SK-N-SH (cell line): ENCODE measurements around the gene TRIM49B. TPM values are rescaled to one million over a fixed set of nuclear protein-coding genes. Genes with fewer than 3 reads are reported as not detected.
"Not testable (repeated sequence)": the region's sequence is repeated elsewhere in the genome, so short reads cannot be mapped to it uniquely, and the experiment has no call there.

Experiments used
- CTCF ChIA-PET: fragments of 300-600, 350-600 bp; formaldehyde crosslinking; extraction: SDS; loops from one replicate; lab custom pipeline; 2021; lab: Yijun Ruan, JAX
- POLR2A ChIA-PET: fragments of 350-600 bp; sonication (Branson Sonifier 250); formaldehyde crosslinking; extraction: SDS; loops from one replicate; lab custom pipeline; 2020; ENCODE audit warnings: antibody characterized with exemption, inconsistent platforms; lab: Yijun Ruan, JAX
- DNase-seq: peaks from one replicate; pipeline ENCODE4 v3.0.0; 2012
- H2AFZ ChIP-seq: fragments of 200-600 bp; sonication (generic); 2 replicates; pipeline ENCODE4 v1.8.1; 2016; ENCODE audit warnings: antibody characterized with exemption, mild to moderate bottlenecking, low read depth
- H3F3A ChIP-seq: fragments of 200-600 bp; sonication (generic); replicated peaks from 2 replicates; pipeline ENCODE3; 2016; ENCODE audit warnings: antibody characterized with exemption, mild to moderate bottlenecking; ENCODE audit not compliant: insufficient read depth
- H3K27ac ChIP-seq, 2 experiments: fragments of 200-500 bp in 1 of 2; fragments of 200-600 bp in 1 of 2; sonication (Bioruptor generic) in 1 of 2; sonication (generic), shearing (Covaris generic) in 1 of 2; 2 replicates each; pipeline versions ENCODE4 v1.5.1 to v1.6.1; 2014 to 2016; ENCODE audit warnings: low read depth in 2 of 2, inconsistent platforms in 1 of 2, low read length in 1 of 2, mild to moderate bottlenecking in 1 of 2, mixed read lengths in 1 of 2
- H3K27me3 ChIP-seq: fragments of 200-600 bp; sonication (generic), shearing (Covaris generic); 2 replicates; pipeline ENCODE4 v1.6.1; 2016; ENCODE audit warnings: mixed run types; ENCODE audit not compliant: insufficient read depth
- H3K36me3 ChIP-seq, 2 experiments: fragments of 200-500 bp in 1 of 2; fragments of 200-600 bp in 1 of 2; sonication (Bioruptor generic) in 1 of 2; sonication (generic) in 1 of 2; replicated peaks in 1 of 2; 2 replicates each; pipeline versions ENCODE3 to v1.5.1; 2014 to 2016; ENCODE audit warnings: low read length in 1 of 2, mild to moderate bottlenecking in 1 of 2; ENCODE audit not compliant: insufficient read depth in 2 of 2, control insufficient read depth in 1 of 2
- H3K4me1 ChIP-seq, 2 experiments: fragments of 200-500 bp in 1 of 2; fragments of 200-600 bp in 1 of 2; sonication (Bioruptor generic) in 1 of 2; sonication (generic), shearing (Covaris generic) in 1 of 2; 2 replicates each; pipeline versions ENCODE4 v1.5.1 to v1.6.1; 2014 to 2016; ENCODE audit warnings: low read depth in 1 of 2, low read length in 1 of 2, mixed run types in 1 of 2; ENCODE audit not compliant: insufficient read depth in 2 of 2, control insufficient read depth in 1 of 2
- H3K4me2 ChIP-seq: fragments of 200-600 bp; sonication (generic), shearing (Covaris generic); 2 replicates; pipeline ENCODE4 v1.6.1; 2017; ENCODE audit warnings: mixed run types
- H3K4me3 ChIP-seq, 2 experiments: fragments of 200-500 bp in 1 of 2; fragments of 200-600 bp in 1 of 2; sonication (Bioruptor generic) in 1 of 2; sonication (generic), shearing (Covaris generic) in 1 of 2; 2 replicates each; pipeline versions ENCODE4 v1.5.1 to v1.8.1; 2014 to 2016; ENCODE audit warnings: low read depth in 2 of 2, inconsistent platforms in 1 of 2, low read length in 1 of 2, mild to moderate bottlenecking in 1 of 2, mixed read lengths in 1 of 2, moderate library complexity in 1 of 2
- H3K79me2 ChIP-seq: fragments of 200-600 bp; sonication (generic); 2 replicates; pipeline ENCODE4 v1.8.1; 2017; ENCODE audit warnings: mild to moderate bottlenecking; ENCODE audit not compliant: insufficient read depth
- H3K9ac ChIP-seq: fragments of 200-600 bp; sonication (generic); 2 replicates; pipeline ENCODE4 v1.6.1; 2017; ENCODE audit warnings: mixed run types
- H3K9me2 ChIP-seq: fragments of 200-600 bp; sonication (generic); 2 replicates; pipeline ENCODE4 v1.6.1; 2017; ENCODE audit warnings: mixed run types
- H3K9me3 ChIP-seq: fragments of 200-600 bp; sonication (generic); 2 replicates; pipeline ENCODE4 v1.6.1; 2017; ENCODE audit warnings: mixed run types, mild to moderate bottlenecking, moderate library complexity
- H4K20me1 ChIP-seq: fragments of 200-600 bp; sonication (generic); 2 replicates; pipeline ENCODE4 v1.6.1; 2017; ENCODE audit warnings: mild to moderate bottlenecking, mixed run types; ENCODE audit not compliant: insufficient read depth
- REST ChIP-seq: IDR thresholded peaks from 2 replicates; pipeline ENCODE4 v1.6.1; 2012; ENCODE audit warnings: mild to moderate bottlenecking, low read depth, low read length, moderate library complexity
- WGBS: methylation state at CpG from one replicate; pipeline ENCODE4 v1.1.6; 2017; ENCODE audit warnings: low lambda C conversion rate; 5-methylcytosine and 5-hydroxymethylcytosine counted together
- polyA plus RNA-seq, 3 experiments: library from polyadenylated mRNA; depleted of rRNA; stranded (reverse); fragments of >200 nt; gene quantifications; 2 replicates each; pipeline ENCODE4 v1.2.3, GENCODE V29; 2012

The TRIM49B gene
- polyA plus RNA-seq (2012; rRNA removed) = not detected in 2 replicates
- polyA plus RNA-seq (2012; cell fraction: cytosol; rRNA removed) = 0.01 TPM in 1 of 2 replicates, not detected in the other
- 0.05 TPM in 1 of 2 replicates, not detected in the other for polyA plus RNA-seq (2012; cell fraction: nucleus; rRNA removed)

- H3K27ac ChIP-seq, DNase-seq, H3K9me3 ChIP-seq, H3K36me3 ChIP-seq, CTCF ChIA-PET, H3K9ac ChIP-seq, H3K4me1 ChIP-seq, H3K79me2 ChIP-seq, H4K20me1 ChIP-seq, H3K4me3 ChIP-seq, H3K4me2 ChIP-seq, H3F3A ChIP-seq, H3K27me3 ChIP-seq, H2AFZ ChIP-seq, H3K9me2 ChIP-seq, POLR2A ChIA-PET: not testable (repeated sequence)
- 0% methylated on average over 2 of the region's 2 CpGs for WGBS
These were observed at the start of gene TRIM49B for GRCh38 chr11:49028523-49028922. TRIM49B (plus strand) TSS chr11:49028823; CDS start chr11:49031600, 2,777 bp downstream.

GRCh38 chr11:48983785-48984184 lies 44.8 kb upstream of the TRIM49B start, which contains the start of gene TRIM51G:
TRIM51G (minus strand) TSS chr11:48983885; CDS start chr11:48981695, 2,190 bp downstream.
- H3K4me3 ChIP-seq, CTCF ChIA-PET: not testable (repeated sequence)
- POLR2A ChIA-PET = interaction anchor here (0.8 kb wide), 1 partner anchor 40 kb away, joined by 3 read pairs; no protein-coding TSS in a partner anchor

GRCh38 chr11:49048229-49048628 lies 19.6 kb downstream of the TRIM49B start:
- H3F3A ChIP-seq, H3K4me3 ChIP-seq, DNase-seq, H3K9ac ChIP-seq, CTCF ChIA-PET, H3K27ac ChIP-seq, H3K4me2 ChIP-seq, H4K20me1 ChIP-seq, H3K4me1 ChIP-seq, H2AFZ ChIP-seq, H3K36me3 ChIP-seq, POLR2A ChIA-PET, H3K27me3 ChIP-seq, H3K79me2 ChIP-seq, H3K9me2 ChIP-seq, H3K9me3 ChIP-seq: not testable (repeated sequence)
- WGBS = 40% methylated on average over 15 of the region's 28 CpGs
- TF ChIP-seq REST = peak; percentile 90

More at GRCh38 chr11:48983785-48984184, 44.8 kb upstream of the TRIM49B start, which contains the start of gene TRIM51G:
- not testable (repeated sequence) for H3K9ac ChIP-seq, DNase-seq, H3K4me2 ChIP-seq, H3K9me3 ChIP-seq, H3K27me3 ChIP-seq, H3K4me1 ChIP-seq, H3F3A ChIP-seq, H3K79me2 ChIP-seq, H2AFZ ChIP-seq, H3K9me2 ChIP-seq, H3K36me3 ChIP-seq, H4K20me1 ChIP-seq, H3K27ac ChIP-seq

GRCh38 chr11:49049821-49050220 lies 21.2 kb downstream of the TRIM49B start:
- H3F3A ChIP-seq, H3K4me3 ChIP-seq, H2AFZ ChIP-seq, H3K27me3 ChIP-seq, POLR2A ChIA-PET, H3K4me1 ChIP-seq, CTCF ChIA-PET, H3K4me2 ChIP-seq, H3K9ac ChIP-seq, H3K9me2 ChIP-seq, DNase-seq, H4K20me1 ChIP-seq, H3K27ac ChIP-seq, H3K36me3 ChIP-seq, H3K79me2 ChIP-seq, H3K9me3 ChIP-seq: not testable (repeated sequence)
- 19% methylated on average over 29 of the region's 38 CpGs for WGBS

- DNase-seq, H3K27ac ChIP-seq, H3K79me2 ChIP-seq, H3K36me3 ChIP-seq, H4K20me1 ChIP-seq, H3K9me2 ChIP-seq, H3K9me3 ChIP-seq, H3K9ac ChIP-seq, H3F3A ChIP-seq, POLR2A ChIA-PET, H3K27me3 ChIP-seq, H3K4me3 ChIP-seq, H3K4me1 ChIP-seq, CTCF ChIA-PET, H2AFZ ChIP-seq, H3K4me2 ChIP-seq: not testable (repeated sequence)
- WGBS = 3% methylated on average over 5 of the region's 5 CpGs
These were observed 30.4 kb downstream of the TRIM49B start, which contains the start of gene TRIM64C for GRCh38 chr11:49059012-49059411. TRIM64C (minus strand) TSS chr11:49059112; CDS start chr11:49059112, 0 bp downstream.
